IMR-90 (cell line): ENCODE results near the gene CCDC59.

Experiments used
- CEBPB ChIP-seq: IDR thresholded peaks from 2 replicates; pipeline ENCODE4 v1.6.1; 2012; ENCODE audit warnings: low read depth, low read length, improper control_type of control experiment
- CHD1 ChIP-seq: IDR thresholded peaks from 2 replicates; pipeline ENCODE4 v1.6.1; 2012; ENCODE audit warnings: low read depth, low read length, improper control_type of control experiment
- CTCF ChIP-seq: conservative IDR thresholded peaks from 2 replicates; pipeline ENCODE4 v1.5.1; 2012; ENCODE audit warnings: mild to moderate bottlenecking, low read depth, low read length, improper control_type of control experiment
- ELK1 ChIP-seq: fragments of 150-350 bp; IDR thresholded peaks from 2 replicates; pipeline ENCODE4 v1.6.1; 2016; ENCODE audit warnings: low read depth, mild to moderate bottlenecking, low read length, moderate library complexity, borderline replicate concordance
- MAFK ChIP-seq: IDR thresholded peaks from 2 replicates; pipeline ENCODE4 v1.6.1; 2012; ENCODE audit warnings: low read depth, low read length, improper control_type of control experiment
- MAZ ChIP-seq: IDR thresholded peaks from 2 replicates; pipeline ENCODE4 v1.6.1; 2012; ENCODE audit warnings: low read depth, mild to moderate bottlenecking, low read length, improper control_type of control experiment, moderate library complexity, borderline replicate concordance
- NFE2L2 ChIP-seq: fragments of 150-350 bp; IDR thresholded peaks from 2 replicates; pipeline ENCODE4 v1.6.1; 2016; ENCODE audit warnings: low read depth, mild to moderate bottlenecking, low read length
- POLR2A ChIP-seq: IDR thresholded peaks from 2 replicates; pipeline ENCODE4 v1.6.1; 2012; ENCODE audit warnings: mild to moderate bottlenecking, low read depth, low read length
- RAD21 ChIP-seq: IDR thresholded peaks from 2 replicates; pipeline ENCODE4 v1.6.1; 2012; ENCODE audit warnings: low read length, improper control_type of control experiment
- RCOR1 ChIP-seq: IDR thresholded peaks from 2 replicates; pipeline ENCODE4 v1.6.1; 2012; ENCODE audit warnings: mild to moderate bottlenecking, low read length, improper control_type of control experiment; ENCODE audit not compliant: insufficient replicate concordance
- RFX5 ChIP-seq: IDR thresholded peaks from 2 replicates; pipeline ENCODE4 v1.8.0; 2012; ENCODE audit warnings: low read depth, mild to moderate bottlenecking, low read length, moderate library complexity
- SMC3 ChIP-seq: fragments of 150-350 bp; IDR thresholded peaks from 2 replicates; pipeline ENCODE4 v1.6.1; 2016; ENCODE audit warnings: low read depth, mild to moderate bottlenecking, antibody characterized with exemption, low read length, moderate library complexity
- USF2 ChIP-seq: fragments of 150-350 bp; IDR thresholded peaks from 2 replicates; pipeline ENCODE4 v1.6.1; 2017; ENCODE audit warnings: mild to moderate bottlenecking, antibody characterized with exemption, low read length, low read depth

DNA sequence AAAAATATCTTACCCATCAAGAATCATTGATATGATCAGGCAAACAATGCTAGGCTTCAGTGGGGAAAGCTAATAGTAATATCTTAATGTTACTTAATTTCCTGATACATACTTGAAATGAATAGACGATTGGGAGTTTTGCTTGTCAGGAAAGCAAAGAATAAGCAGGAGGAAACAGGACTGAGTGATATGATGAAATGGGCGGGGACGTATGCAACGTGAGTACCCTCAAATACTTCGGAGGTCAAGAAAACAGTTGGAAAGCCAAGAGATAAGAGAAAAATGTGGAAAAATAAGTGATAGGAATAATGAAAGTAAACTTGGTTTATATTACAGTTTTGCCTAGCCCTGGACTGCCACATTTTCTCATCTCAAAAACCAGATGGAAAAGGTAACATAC is 49.3 kb upstream of the CCDC59 start:
- no peak for TF ChIP-seq POLR2A
- no peak for TF ChIP-seq RAD21
- TF ChIP-seq CTCF: no peak
- no peak for TF ChIP-seq NFE2L2
- no peak for TF ChIP-seq MAFK
- no peak for TF ChIP-seq RCOR1
- TF ChIP-seq CHD1: no peak
- no peak for TF ChIP-seq SMC3
- TF ChIP-seq USF2: no peak
- no peak for TF ChIP-seq CEBPB
- no peak for TF ChIP-seq ELK1
- TF ChIP-seq RFX5: no peak
- no peak for TF ChIP-seq MAZ
